Myocyte (in vitro differentiated cells): ENCODE data around the gene BPIFB2. TPM values are rescaled to one million over a fixed set of nuclear protein-coding genes. Genes with fewer than 3 reads are reported as not detected.

Experiments used
- DNase-seq: peaks from one replicate; pipeline ENCODE4 v3.0.0-alpha.2; 2012; ENCODE audit warnings: low read depth
- total RNA-seq: library from RNA; depleted of rRNA; stranded (reverse); fragments of >200 nt; gene quantifications from 2 replicates; pipeline ENCODE4 v1.2.3, GENCODE V29; 2014

The BPIFB2 gene
- total RNA-seq, 1 donor from 2014 or later: not detected

- DNase-seq: no peak
Observed at GRCh38 chr20:33065785-33066184, 58.3 kb downstream of the BPIFB2 start.

- no peak for DNase-seq
Observed at GRCh38 chr20:33067806-33068205, 60.3 kb downstream of the BPIFB2 start.

- DNase-seq: no peak
Observed at GRCh38 chr20:33068251-33068939, 60.9 kb downstream of the BPIFB2 start.

GRCh38 chr20:33069673-33070072, 62.2 kb downstream of the BPIFB2 start:
- no peak for DNase-seq

GRCh38 chr20:33070111-33071053, 62.9 kb downstream of the BPIFB2 start:
- DNase-seq: no peak

GRCh38 chr20:33071198-33071597, 63.7 kb downstream of the BPIFB2 start:
- no peak for DNase-seq

GRCh38 chr20:33072362-33072761, 64.9 kb downstream of the BPIFB2 start:
- no peak for DNase-seq

GRCh38 chr20:33072813-33073212, 65.3 kb downstream of the BPIFB2 start:
- no peak for DNase-seq

Other genes with a start within 250 kb of the BPIFB2 start
- gene DNMT3B, start 245.3 kb upstream of the BPIFB2 start, total RNA-seq: 0.59 and 1.5 TPM in 2 replicates
- 110 and 140 TPM in 2 replicates for gene MAPRE1, start 187.8 kb upstream of the BPIFB2 start, total RNA-seq
- 0.83 TPM in 1 of 2 replicates, not detected in the other for gene EFCAB8, start 148.8 kb upstream of the BPIFB2 start, total RNA-seq
- not detected in 2 replicates for gene SUN5, start 3.3 kb upstream of the BPIFB2 start, total RNA-seq
- not detected in 2 replicates for gene BPIFB6, start 23.9 kb downstream of the BPIFB2 start, total RNA-seq
- not detected in 2 replicates for gene BPIFB3, start 46.2 kb downstream of the BPIFB2 start, total RNA-seq
- not detected in 2 replicates for gene BPIFB4, start 71.9 kb downstream of the BPIFB2 start, total RNA-seq
- gene BPIFA2, start 160.5 kb downstream of the BPIFB2 start, total RNA-seq: not detected in 2 replicates
- not detected in 2 replicates for gene BPIFA3, start 209.6 kb downstream of the BPIFB2 start, total RNA-seq
- gene BPIFA1, start 228.3 kb downstream of the BPIFB2 start, total RNA-seq: not detected in 2 replicates